NCI-H446 (cell line): ENCODE data around the gene AJUBA.
A peak's percentile ranks its signal among the peaks of the same experiment; 100 is the strongest.
"Not testable (repeated sequence)": the region's sequence is repeated elsewhere in the genome, so short reads cannot be mapped to it uniquely, and the experiment has no call there.

Experiments
- DNase-seq, 2 experiments: peaks; one replicate each; lab custom pipeline; 2025; lab: John Stamatoyannopoulos, UW

AJUBA gene

GRCh38 chr14:22982477-22983245 lies at the start of gene AJUBA:
AJUBA (minus strand) TSS chr14:22982551; CDS start chr14:22982266, 285 bp downstream.
- DNase-seq = peak in 1 of 2 experiments; percentile 71

DNA sequence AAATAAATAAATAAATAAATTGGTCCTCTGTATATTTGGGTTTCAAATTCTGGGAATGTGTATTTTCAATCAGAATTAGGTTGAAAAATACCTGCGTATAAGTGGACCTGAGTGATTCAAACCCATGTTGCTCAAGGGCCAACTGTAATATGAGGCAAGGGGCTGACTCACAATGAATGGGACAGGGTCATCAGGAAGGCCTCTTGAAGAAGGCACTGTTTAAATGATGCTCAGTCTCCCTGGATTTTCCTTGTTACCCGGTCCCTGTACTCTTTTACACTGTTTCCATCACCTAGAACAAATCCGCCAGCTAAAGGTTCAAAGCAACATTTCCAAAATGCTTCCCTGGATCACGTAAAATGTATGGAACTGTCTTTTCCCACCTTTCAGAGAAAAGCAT lies 48.6 kb upstream of the AJUBA start:
- DNase-seq = no peak

GRCh38 chr14:23028799-23029198 lies 46.4 kb upstream of the AJUBA start:
- DNase-seq = no peak

GRCh38 chr14:23025151-23025814 lies 42.9 kb upstream of the AJUBA start:
- DNase-seq = peak in 1 of 2 experiments; percentile 22

DNA sequence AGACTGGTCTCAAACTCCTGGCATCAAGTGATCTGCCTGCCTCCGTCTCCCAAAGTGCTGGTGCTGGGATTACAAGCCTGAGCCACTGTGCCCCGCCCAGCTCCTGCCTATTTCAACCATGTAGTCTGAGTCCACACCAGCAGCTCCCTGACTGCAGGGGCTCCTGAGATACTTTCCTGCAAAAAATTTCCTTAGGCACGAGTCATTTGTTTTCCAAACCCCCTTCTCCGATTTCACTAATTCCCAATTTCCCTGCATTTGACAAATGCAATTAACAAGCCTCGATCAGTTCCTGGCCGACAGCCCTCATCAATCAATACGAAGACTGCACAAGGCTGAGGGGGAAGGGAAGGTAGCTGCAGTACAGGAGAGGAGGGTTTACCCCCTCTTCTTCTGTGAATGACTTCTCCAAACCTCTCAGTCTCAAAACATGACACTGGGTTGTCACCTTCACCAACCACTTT lies 42.3 kb upstream of the AJUBA start:
- DNase-seq = no peak

- no peak for DNase-seq
Observed at GRCh38 chr14:23023795-23024152, 41.4 kb upstream of the AJUBA start.

- DNase-seq = no peak
Observed at GRCh38 chr14:23023022-23023794, 40.9 kb upstream of the AJUBA start.

GRCh38 chr14:23021889-23022442 lies 39.6 kb upstream of the AJUBA start:
- DNase-seq = no peak

- DNase-seq = no peak
Observed at GRCh38 chr14:23021434-23021833, 39.1 kb upstream of the AJUBA start.

GRCh38 chr14:23020143-23021128 lies 38.1 kb upstream of the AJUBA start:
- DNase-seq = no peak

- DNase-seq = no peak
Observed at GRCh38 chr14:23018107-23018506, 35.8 kb upstream of the AJUBA start.

DNA sequence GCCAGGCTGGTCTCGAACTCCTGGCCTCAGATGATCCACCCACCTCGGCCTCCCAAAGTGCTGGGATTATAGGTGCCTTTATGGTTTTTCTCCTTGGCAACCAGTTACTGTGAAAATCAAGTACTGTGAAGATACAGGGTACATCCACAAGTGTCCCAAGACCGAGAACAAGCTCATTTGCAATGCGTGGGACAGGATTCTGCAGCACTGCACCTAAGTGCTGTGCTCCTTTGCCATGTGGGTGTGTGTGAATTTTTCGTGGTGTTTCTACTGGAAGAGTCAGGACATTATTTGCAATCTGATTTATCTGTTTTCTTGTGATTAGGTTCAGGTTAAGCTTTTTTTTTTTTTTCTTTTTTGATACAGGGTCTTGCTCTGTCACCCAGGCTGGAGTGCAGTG lies 34.7 kb upstream of the AJUBA start:
- no peak for DNase-seq

GRCh38 chr14:23015618-23016017 lies 33.3 kb upstream of the AJUBA start:
- DNase-seq = no peak

- not testable (repeated sequence) for DNase-seq
Observed at GRCh38 chr14:23013749-23014054, 31.4 kb upstream of the AJUBA start.

- no peak for DNase-seq
Observed at GRCh38 chr14:23013054-23013748, 30.9 kb upstream of the AJUBA start.

DNA sequence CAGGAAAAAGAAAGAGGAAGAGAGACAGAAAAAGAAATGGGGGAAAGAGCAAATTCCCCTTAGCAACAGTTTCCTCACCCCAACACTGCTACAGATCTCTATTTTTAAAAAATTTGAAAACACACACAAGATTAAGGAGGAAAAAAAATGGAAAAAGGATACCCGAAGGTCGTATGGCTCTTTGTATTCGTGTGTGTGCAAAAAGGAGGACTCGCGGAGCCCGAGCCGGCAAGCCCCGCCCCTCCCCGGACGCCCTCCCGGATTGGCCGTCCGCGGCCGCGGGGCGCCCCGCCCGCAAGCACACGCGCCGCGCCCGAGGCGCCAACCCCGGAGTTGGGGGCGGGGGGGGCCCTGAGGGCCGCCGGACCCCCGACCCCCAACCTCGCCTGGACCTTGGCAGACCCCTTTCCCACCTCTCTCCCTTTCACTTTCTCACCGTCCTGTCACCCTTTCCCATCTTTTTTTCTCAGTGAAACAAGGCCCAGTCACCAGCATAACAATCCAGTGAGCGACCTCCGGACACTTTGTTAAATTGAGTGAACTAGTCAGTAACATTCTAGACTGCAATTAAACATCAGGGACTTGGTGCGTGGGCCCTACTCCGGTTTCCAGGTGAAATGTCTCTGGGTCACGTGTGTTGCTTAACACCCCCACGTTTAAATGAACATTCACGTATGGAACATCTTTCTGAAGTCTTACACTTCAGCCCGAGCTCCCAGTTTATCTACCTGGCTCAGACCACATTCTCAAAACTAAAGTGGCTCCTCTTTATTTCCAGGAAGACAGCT lies 27.8 kb upstream of the AJUBA start, which contains the start of gene C14orf93:
Gene C14orf93 (minus strand): TSS at position 205 of the 788 bp plus-strand sequence. CDS start 11,120 bp downstream, outside the sequence.
- peak; percentile 43 to 79 for DNase-seq

GRCh38 chr14:23009483-23009938 lies 27.2 kb upstream of the AJUBA start:
- DNase-seq = no peak

DNA sequence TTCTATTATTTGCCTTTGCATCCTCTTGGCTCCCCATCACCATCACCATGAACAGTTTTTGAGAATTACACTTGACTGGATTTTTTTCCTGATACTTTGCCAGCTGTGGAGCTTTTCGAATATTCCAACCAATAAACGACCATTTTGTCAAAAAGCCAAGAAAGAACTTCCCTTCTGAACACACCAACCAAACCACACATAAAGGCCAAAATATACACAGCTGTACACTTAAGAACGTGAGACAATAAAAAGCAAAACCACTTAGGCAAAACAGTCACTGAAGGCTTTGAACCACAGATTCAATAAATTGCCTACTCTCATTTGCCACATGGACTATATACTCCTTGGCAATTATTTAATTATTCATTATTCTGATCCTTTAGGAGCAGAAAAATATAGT lies 26.5 kb upstream of the AJUBA start:
- peak; percentile 21 to 71 for DNase-seq
